Keratinocyte (primary cell): ENCODE data around the gene PRDM7. TPM values are rescaled to one million over a fixed set of nuclear protein-coding genes. Genes with fewer than 3 reads are reported as not detected.
"Not testable (repeated sequence)": the region's sequence is repeated elsewhere in the genome, so short reads cannot be mapped to it uniquely, and the experiment has no call there.

Source experiments
- DNase-seq: peaks from one replicate; pipeline ENCODE4 v3.0.0-alpha.2; 2011; ENCODE audit warnings: low read depth, missing footprints, low spot score
- FAIRE-seq: peaks from 2 replicates; lab custom pipeline; 2011; peaks lifted over from hg19 to GRCh38; lab: Jason Lieb, UNC
- H2AFZ ChIP-seq: 2 replicates; pipeline ENCODE4 v1.6.0; 2012; ENCODE audit warnings: low read length, control low read depth, inconsistent platforms; ENCODE audit not compliant: control insufficient read depth
- H3K27ac ChIP-seq: 2 replicates; pipeline ENCODE4 v1.5.1; 2011; ENCODE audit warnings: low read length; ENCODE audit not compliant: control insufficient read depth, insufficient read depth
- H3K27me3 ChIP-seq: 3 replicates; pipeline ENCODE4 v1.6.0; 2011; ENCODE audit warnings: low read length; ENCODE audit not compliant: control insufficient read depth, insufficient read depth; ENCODE audit errors: extremely low read depth
- H3K36me3 ChIP-seq, 2 experiments: 2 replicates in 1 of 2; 3 replicates in 1 of 2; pipeline ENCODE4 v1.5.1; 2011; ENCODE audit warnings: low read length in 2 of 2, mild to moderate bottlenecking in 1 of 2; ENCODE audit not compliant: control insufficient read depth in 2 of 2, insufficient read depth in 2 of 2; ENCODE audit errors: extremely low read depth in 1 of 2
- H3K4me1 ChIP-seq: 3 replicates; pipeline ENCODE4 v1.5.1; 2011; ENCODE audit warnings: low read length; ENCODE audit not compliant: control insufficient read depth, insufficient read depth; ENCODE audit errors: extremely low read depth
- H3K4me2 ChIP-seq: 3 replicates; pipeline ENCODE4 v1.6.0; 2011; ENCODE audit warnings: low read depth, low read length; ENCODE audit not compliant: control insufficient read depth, insufficient read depth; ENCODE audit errors: extremely low read depth
- H3K4me3 ChIP-seq, 3 experiments: fragments of 200-600 bp in 1 of 3; sonication (generic) in 1 of 3; 2 replicates in 2 of 3; 3 replicates in 1 of 3; pipeline ENCODE4 v1.5.1; 2011 to 2016; ENCODE audit warnings: low read length in 3 of 3, mild to moderate bottlenecking in 3 of 3, control low read depth in 2 of 3, inconsistent platforms in 1 of 3, low read depth in 1 of 3, mixed read lengths in 1 of 3, mixed run types in 1 of 3, moderate library complexity in 1 of 3; ENCODE audit not compliant: control insufficient read depth in 2 of 3, insufficient read depth in 2 of 3; ENCODE audit errors: extremely low read depth in 1 of 3
- H3K79me2 ChIP-seq: 2 replicates; pipeline ENCODE4 v1.6.0; 2012; ENCODE audit warnings: low read length; ENCODE audit not compliant: control insufficient read depth, insufficient read depth
- H3K9ac ChIP-seq: 3 replicates; pipeline ENCODE4 v1.6.0; 2011; ENCODE audit warnings: low read length; ENCODE audit not compliant: control insufficient read depth, insufficient read depth; ENCODE audit errors: extremely low read depth
- H3K9me1 ChIP-seq: 3 replicates; pipeline ENCODE4 v1.6.0; 2011; ENCODE audit warnings: low read length; ENCODE audit not compliant: control insufficient read depth, insufficient read depth; ENCODE audit errors: extremely low read depth
- H3K9me3 ChIP-seq: 2 replicates; pipeline ENCODE4 v1.5.1; 2012; ENCODE audit warnings: low read depth, low read length; ENCODE audit not compliant: control insufficient read depth
- H4K20me1 ChIP-seq: 3 replicates; pipeline ENCODE4 v1.6.0; 2011; ENCODE audit warnings: low read length; ENCODE audit not compliant: control insufficient read depth, insufficient read depth; ENCODE audit errors: extremely low read depth
- dilution Hi-C: fragments of 300-500 bp; cut with MboI; formaldehyde crosslinking; loops from one replicate; pipeline ENCODE4 v1.7.0; 2020; ENCODE audit warnings: low sequenced_read_pairs; ENCODE audit not compliant: extremely low pct_ligation_motif_present
- polyA plus RNA-seq, 5 experiments: library from polyadenylated mRNA; depleted of rRNA in 3 of 5; stranded (reverse) in 3 of 5; stranded (forward) in 1 of 5; unstranded in 1 of 5; fragments of >200 nt; gene quantifications; 1 replicate in 1 of 5; 2 replicates in 3 of 5; 3 replicates in 1 of 5; pipeline versions ENCODE4 v1.2.1 to v1.2.3, GENCODE V29; 2011 to 2012; ENCODE audit warnings: missing spikeins in 2 of 5, low read depth in 1 of 5, low replicate concordance in 1 of 5

The PRDM7 gene
- polyA plus RNA-seq, 1 donor (not counting 4 experiments of a cell fraction or from before 2014, with no cell fraction given) = not detected

GRCh38 chr16:90100790-90101189, 23.7 kb upstream of the PRDM7 start:
- H3K9ac ChIP-seq, FAIRE-seq: not testable (repeated sequence)

DNA sequence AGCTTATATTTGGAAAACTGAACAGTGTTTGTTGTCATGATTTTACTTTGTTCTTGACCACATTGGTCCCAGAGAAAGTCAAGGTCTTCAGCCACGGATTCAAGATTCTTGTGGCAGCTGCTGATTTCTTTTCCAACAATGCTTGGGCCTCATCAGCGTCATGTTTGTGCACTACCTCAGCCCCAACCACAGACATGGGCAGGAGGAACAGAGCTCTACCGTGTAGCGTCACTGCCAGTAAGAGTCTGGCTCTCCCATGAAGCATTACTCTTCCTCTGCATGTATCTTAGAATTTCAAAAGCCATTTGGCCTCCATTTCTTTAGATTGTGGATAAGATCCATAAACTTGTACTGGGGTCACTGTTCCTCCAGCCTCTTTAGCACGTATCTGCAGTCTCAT, 23.1 kb upstream of the PRDM7 start:
- not testable (repeated sequence) for H3K9me3 ChIP-seq, FAIRE-seq

More at GRCh38 chr16:90100790-90101189, 23.7 kb upstream of the PRDM7 start:
- H3K4me1 ChIP-seq, H3K27ac ChIP-seq, H4K20me1 ChIP-seq, H2AFZ ChIP-seq, DNase-seq, H3K27me3 ChIP-seq, H3K9me3 ChIP-seq, H3K4me2 ChIP-seq, H3K79me2 ChIP-seq, H3K36me3 ChIP-seq, H3K9me1 ChIP-seq, dilution Hi-C loops, H3K4me3 ChIP-seq: not testable (repeated sequence)

DNA sequence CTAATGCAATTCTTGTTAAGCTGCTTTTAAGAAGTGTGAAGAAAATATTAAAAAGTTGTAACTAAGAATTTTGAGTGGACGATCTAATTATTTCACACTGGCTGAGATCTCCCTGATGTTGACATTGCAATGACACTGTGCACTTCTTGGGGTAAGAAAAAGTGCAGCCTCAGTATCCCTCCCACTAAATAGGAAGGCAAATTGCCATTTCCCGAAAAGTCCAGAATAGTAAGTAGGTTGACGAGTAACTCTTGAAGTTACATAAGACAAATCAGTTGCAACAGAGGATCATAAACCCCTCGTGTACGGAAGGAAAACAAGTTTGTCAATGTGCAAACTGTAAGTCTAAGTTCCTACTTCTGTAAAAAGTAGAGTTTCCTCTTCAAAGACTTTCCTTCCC, 21.8 kb upstream of the PRDM7 start:
- dilution Hi-C loops, H3K4me1 ChIP-seq, H4K20me1 ChIP-seq, H3K4me2 ChIP-seq, FAIRE-seq, H2AFZ ChIP-seq, H3K27me3 ChIP-seq, H3K36me3 ChIP-seq, H3K9me3 ChIP-seq, H3K79me2 ChIP-seq, H3K4me3 ChIP-seq, H3K27ac ChIP-seq, H3K9ac ChIP-seq, DNase-seq, H3K9me1 ChIP-seq: not testable (repeated sequence)

More for the DNA sequence above, 23.1 kb upstream of the PRDM7 start:
- H3K9ac ChIP-seq, H3K4me3 ChIP-seq, DNase-seq, H3K27me3 ChIP-seq, H3K27ac ChIP-seq, H2AFZ ChIP-seq, H3K9me1 ChIP-seq, H4K20me1 ChIP-seq, dilution Hi-C loops, H3K4me1 ChIP-seq, H3K4me2 ChIP-seq, H3K36me3 ChIP-seq, H3K79me2 ChIP-seq: not testable (repeated sequence)

- H3K4me1 ChIP-seq, H3K9me3 ChIP-seq, DNase-seq, H3K9me1 ChIP-seq, H3K36me3 ChIP-seq, H4K20me1 ChIP-seq, H3K27me3 ChIP-seq, H3K9ac ChIP-seq, dilution Hi-C loops, H3K79me2 ChIP-seq, H2AFZ ChIP-seq, H3K27ac ChIP-seq, H3K4me2 ChIP-seq, FAIRE-seq, H3K4me3 ChIP-seq: not testable (repeated sequence)
These were observed 20.0 kb upstream of the PRDM7 start for GRCh38 chr16:90097010-90097684.

DNA sequence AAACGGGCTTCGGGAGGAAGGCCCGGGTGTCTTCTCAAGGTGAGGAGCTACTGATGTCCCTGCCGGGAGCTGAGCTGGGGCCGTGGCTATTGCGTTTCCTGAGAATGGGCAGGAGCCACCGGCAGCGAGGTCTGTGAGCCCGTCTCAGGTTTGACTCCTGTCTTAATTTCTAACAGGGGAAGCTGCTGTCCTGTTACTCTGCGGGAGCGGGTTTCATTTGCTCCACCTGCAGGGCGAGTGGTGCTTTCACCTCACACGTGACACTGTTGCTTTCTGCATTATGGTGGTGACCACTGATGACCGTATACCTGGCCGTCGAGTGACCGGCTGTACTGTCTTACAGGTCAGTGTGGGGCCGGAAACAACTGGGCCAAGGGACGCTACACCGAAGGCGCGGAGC, 17.7 kb upstream of the PRDM7 start:
- H3K36me3 ChIP-seq, FAIRE-seq, DNase-seq, dilution Hi-C loops, H3K9me1 ChIP-seq, H2AFZ ChIP-seq, H3K79me2 ChIP-seq, H3K4me3 ChIP-seq, H3K4me2 ChIP-seq, H3K27ac ChIP-seq, H3K9me3 ChIP-seq, H3K27me3 ChIP-seq, H3K4me1 ChIP-seq, H3K9ac ChIP-seq, H4K20me1 ChIP-seq: not testable (repeated sequence)
